GM19463 (cell line): ENCODE data around the gene DNAI7.

ENCODE experiments used
- ATAC-seq: cut with Tn5 transposase; IDR thresholded peaks from one replicate; pipeline ENCODE4 v1.9.1; 2021; ENCODE audit warnings: mild to moderate bottlenecking, moderate library complexity; ENCODE audit not compliant: unreplicated experiment

DNAI7 gene

DNA sequence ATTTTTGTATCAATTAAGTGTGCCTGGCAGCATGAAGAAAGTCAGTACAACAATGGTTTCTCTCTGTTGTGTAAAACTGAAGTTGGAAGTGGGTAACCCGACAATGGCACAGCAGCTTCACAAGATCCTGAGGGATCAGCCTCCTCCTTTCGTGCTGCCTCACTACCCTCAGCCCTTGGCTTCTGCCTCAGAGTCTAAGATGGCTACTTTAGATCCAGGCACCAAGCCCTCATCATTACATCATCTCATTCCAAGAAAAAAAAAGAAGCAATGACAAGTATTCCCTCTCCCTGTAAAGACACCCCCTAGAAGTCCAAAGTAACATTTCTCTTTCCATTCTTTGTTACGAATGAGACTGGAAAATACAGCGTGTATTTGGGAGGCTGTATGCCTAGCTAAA is 92.6 kb downstream of the DNAI7 start:
- no peak for ATAC-seq

DNA sequence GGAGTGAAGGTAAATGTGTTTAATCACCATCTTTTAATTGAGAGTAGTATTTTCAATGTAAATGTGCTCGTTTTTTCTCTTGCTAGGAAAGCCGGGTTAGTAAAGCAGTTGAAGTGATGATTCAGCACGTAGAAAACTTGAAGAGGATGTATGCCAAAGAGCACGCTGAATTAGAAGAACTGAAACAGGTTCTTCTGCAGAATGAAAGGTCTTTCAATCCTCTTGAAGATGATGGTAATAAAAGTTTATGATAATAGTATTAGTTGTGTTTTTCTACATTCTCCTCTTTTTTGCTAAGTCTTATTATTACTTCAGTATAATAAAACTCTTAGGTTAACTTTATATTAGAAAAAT is 93.9 kb downstream of the DNAI7 start:
- ATAC-seq: peak; percentile 56

DNA sequence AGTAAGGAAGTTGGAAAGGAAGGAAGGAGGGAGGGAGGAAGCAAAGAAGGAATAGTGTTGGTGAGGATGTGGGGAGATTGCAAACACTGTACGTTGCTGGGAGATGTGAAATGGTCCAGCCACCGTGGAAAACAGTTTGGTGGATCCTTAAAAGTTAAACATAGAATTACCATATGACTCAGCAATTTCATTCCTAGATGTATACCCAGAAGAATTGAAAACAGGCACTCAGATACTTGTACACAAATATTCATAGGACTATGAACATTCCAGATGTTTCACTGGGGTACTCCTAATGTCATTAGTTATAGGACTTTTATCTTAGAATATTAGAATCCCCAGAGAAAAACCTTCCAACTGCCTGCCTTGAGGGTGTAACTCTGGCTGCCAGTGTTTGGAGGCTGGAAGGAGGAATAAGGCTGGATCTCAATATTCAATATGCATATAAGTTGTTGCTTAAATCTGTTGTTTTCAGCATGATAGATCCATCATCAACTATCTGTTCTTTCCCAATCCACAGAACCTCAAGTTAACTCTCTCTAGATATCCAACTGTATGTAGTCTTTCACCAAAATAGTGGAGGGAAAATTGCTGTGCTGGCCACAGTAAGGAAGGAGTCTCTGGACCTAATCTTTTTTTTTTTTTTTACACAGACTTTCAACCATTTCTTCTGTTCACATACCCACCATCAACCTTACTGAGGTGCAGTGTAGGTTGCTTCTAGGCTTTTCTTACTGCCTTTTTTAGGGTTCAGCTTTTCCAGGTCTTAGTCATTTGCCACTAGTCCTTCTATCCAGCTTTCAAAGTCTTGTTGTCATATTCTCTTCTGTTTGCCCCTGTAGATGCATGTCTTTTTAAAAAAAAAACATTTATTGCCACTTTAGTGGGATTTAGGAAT is 94.5 kb downstream of the DNAI7 start:
- peak; percentile 30 for ATAC-seq

DNA sequence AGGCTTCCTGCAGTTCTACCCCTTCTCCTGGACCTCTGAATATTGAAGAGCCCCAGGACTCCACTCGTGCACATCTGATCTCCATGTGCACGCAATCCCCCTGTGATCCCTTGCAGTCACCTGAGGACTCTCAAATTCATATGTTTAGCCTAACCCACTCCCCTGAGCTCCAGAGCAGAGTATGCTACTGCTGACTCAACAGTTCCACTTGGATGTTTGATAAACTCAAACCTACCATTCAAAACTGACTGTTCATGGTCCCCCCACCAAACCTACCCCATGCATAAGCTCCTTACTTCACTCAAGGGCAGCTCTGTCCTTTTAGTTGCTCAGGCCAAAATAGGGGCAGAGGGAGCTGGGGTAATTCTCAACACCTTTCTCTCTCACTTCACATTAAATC is 96.0 kb downstream of the DNAI7 start:
- ATAC-seq: no peak

DNA sequence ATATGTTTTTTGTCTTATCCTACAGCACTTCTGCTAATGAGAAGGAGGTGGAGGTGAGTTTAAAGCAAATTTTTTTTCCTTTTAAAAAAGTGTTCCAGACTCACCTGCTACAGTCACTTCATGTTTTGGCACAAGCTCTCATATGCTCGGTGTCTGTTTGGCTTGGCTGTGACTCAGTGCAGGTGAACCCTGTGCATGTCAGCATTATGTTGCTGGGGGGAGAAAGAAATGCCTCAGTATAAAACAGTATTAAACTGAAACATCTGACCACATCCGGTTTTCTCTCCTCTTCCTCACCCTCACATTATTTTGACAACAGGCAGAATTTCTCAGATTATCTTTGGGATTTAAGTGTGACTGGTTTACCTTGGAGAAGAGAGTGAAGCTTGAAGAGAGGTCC is 105.2 kb downstream of the DNAI7 start:
- ATAC-seq: no peak

DNA sequence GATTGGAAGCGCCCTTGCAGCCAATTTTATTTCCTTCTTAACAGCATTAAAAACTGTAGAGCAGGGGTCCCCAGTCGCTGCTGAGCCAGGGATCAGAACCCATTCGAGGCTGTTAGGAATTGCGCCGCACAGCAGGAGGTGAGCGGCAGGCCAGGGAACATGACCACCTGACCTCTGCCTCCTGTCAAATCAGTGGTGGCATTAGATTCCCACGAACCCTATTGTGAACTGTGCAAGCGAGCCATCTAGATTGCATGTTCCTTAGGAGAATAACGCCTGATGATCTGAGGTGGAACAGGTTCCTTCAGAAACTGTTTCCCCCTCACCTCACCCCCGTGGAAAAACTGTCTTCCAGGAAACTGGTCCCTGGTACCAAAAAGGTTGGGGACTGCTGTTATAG is 107.4 kb downstream of the DNAI7 start:
- no peak for ATAC-seq

DNA sequence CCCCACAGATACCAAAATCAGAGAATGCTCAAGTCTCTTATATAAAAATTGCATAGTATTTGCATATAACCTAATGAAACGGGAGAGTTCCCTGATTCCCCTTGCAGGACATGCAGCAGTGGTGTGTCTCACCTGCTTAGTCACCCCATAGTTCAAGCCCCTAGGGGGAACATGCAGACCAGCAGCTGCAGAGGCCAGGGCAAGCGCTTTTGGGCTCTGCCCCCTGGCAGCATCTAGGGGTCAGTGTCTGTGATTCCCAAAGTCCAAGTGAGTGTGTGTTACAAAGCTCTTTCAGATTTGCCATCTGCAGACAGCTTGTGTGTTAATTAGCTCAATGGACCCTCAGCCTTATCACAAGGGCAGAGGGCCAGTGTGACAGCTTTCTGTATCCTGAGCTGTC is 110.1 kb downstream of the DNAI7 start:
- ATAC-seq: no peak

DNA sequence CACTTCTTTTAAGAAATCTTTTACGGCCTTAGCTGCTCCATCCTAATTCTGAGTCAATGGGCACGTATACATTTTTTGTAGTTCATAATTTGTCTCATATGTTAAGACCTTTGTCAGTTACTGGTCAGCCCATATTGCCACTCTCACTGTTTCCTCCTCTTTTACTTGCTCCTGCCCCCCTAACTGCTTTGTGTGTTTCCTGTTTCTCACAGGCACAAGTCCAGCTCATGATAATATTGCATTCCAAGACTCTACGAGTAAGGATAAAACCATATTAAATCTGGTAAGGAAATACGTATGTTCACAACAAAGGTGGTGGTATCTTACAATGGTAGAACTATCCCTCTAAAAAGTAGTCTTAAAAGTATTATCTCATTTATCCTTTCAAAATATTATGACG is 111.7 kb downstream of the DNAI7 start:
- no peak for ATAC-seq

DNA sequence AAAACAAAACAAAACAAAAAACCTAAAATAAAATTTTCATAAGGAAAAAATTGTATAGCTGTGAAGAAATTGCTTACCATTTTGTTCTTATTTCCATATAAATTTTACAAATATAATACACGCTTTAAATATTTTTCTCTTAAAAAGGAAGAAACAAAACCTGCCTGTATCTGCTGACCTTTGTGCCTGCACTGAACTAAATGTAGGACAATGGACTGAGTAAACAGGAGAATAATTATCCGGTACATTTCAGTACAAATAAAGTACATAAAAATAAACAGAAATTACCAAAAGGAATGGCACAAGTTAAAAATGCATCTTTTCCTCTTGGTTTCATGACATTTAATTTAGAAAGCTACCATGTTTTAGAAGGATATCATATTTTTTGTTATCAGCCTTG is 112.3 kb downstream of the DNAI7 start:
- ATAC-seq: no peak

DNA sequence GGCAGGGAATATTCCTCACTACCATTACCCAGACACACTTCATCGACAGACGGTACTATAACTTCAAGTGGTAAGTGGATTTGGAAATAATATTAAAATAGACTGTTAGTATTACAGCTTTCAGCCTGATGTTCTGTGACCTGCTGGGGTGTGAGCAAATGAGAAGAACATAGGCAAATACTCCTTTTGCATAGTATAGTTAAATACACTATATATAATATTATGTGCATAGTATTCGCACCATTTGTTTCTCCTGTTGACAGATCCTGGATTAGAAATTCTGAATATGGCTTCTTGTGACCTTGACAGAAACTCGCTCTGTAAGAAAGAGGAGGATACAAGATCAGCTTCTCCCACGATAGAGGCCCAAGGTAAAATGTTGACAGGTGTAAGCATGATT is 115.6 kb downstream of the DNAI7 start:
- no peak for ATAC-seq

DNA sequence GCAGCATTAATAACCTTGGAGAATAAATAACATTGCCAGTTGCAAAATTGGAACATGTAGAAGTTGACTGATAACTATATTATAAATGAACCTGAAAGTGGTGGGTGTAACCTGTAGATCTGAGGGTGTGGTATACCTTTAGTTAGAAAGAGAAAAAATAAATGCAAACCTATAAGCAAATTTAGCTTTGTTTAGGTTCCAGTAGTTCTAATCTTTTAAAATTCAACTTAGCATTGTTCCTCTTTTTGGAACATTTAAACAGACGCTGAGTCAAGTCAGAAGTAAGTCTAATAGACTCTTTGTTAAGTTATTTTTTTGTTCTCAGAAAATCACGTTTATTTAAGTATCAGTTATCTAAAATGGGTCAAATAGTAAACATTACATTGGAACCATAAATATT is 120.0 kb downstream of the DNAI7 start:
- ATAC-seq: peak; percentile 62

DNA sequence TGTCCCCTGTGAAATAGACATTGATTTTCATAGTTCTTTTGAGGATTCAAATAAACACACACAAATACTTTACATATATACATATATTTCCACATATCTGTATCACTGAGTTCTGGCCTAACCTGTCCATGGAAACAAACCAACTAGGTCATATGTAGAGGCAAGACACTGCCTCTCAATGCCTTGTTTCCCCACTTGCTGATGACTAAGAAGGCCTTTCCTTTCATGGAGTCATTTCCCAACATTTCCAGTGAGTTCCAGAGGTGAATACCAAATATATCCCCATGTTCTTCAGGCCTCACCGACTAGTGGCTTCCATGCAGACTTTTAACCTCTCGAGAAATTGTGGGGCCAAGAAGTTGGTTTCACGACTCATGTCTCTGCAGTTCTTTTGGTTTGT is 120.8 kb downstream of the DNAI7 start:
- no peak for ATAC-seq

DNA sequence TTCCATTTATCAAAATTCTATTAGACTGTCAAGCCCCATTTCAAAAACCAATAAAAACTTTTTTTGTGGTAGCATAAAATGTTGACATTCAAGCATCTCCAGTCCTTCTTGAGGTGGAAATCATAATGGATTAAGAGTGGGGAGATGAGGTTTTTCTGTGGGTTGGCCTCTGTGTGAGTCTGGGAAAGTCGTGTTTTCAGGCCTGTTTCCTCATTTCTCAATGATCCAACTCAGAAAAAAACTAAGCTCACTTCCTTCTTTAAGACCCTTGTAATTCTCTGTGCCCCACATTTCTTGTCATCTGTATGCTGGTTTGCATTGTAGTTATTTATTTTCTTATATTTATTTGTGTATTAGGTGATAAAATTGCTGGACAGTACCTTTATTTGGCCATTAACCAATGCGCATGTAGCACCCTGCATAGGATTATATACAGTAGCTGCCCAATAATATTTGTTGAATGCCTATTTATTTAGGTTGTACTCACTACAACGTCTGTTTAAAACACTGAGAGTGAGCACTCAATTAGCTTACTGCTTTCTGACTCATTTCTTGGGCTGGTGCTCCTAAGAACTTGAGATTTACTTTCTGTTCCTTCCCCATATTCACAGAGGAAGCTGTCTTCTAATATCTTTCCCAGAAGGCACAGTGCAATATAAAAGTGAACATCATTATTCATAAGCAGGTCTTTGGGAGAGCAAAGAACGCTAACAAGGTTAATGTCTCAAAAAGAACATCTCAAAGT is 121.9 kb downstream of the DNAI7 start:
- no peak for ATAC-seq

DNA sequence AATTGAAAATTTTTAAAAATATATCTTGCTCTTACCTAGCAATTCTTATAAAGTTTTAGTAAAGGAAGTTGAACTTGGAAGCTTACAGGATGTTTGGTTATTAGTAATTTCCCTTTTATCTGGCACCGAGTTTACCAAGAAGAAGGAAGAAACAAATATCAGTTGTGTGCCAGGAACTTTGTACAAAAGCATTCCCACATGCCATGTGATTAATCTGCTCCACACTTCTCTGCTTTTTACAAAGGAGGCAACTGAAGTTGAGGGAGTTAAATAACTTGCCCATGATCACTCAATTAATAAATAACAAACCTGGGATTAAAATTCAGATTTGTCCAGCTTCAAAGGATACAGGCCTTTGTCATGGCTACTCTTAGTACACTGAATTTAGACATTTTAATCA is 123.6 kb downstream of the DNAI7 start:
- ATAC-seq: no peak

DNA sequence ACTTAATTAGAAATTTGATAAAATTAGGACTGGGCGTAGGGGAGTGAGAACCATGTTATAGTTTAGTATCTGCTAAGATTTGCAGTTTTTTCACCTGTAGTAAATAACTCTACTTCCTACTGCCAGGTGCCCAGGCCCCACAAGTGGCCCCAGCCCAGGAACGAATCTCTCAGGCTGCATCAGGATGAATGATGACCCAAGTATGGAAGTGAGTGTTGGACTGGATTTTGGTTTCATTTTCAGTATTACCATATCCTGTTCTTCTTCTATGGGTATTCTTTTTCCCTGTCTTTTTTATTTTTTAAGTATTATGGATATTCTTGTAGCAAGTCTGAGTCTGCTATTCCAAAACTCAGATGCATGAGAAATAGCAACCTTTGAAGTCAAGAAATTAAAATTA is 125.7 kb downstream of the DNAI7 start:
- ATAC-seq: no peak

DNA sequence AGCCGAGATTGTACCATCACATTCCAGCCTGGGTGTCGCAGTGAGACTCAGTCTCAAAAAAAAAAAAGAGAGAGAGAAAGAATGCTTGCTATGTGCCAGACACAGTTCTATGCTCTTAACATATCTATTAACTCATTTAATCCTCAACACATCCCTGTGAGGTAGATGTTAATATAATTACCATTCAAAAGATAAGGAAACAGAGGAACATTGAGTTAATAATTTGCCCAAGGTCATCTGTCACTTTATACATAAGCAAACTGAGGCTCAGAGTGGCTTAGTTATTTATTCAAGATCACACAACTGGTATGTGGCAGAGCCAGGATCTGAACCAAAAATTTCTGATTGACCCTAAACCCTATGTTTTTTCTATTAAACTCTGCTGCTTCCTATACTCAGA is 129.9 kb downstream of the DNAI7 start:
- no peak for ATAC-seq

DNA sequence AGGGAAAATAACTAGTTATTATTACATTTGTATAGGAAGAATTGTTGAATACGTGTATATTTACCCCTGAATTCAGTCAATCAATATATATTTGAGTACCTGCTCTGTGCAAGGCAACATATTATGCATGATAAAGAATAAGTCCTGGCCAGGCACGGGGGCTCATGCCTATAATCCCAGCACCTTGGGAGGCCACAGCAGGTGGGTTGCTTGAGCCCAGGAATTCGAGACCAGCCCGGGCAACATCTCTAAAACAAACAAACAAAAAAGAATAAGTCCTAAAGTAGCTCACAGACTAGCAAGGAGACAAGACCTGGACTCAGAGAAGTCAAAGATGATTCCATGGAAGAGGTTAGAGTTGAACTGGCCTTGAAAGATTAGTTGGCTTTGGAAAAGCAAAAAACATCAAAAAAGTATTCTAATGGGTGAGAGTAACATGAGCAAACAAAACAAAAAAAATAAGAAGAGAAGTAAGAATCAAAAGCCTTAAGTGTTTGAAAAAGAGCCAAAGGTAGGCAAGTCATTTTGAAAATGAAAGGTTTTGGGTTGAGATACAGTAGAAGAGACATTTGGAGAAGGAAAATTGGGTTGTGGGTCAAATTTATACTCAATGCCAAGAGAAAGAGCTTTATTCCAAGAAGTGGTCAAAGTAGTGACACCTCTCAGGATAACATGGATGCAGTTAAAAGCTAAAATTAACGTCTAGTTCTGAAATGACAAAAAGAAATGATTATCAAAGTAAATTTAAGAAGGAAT is 130.9 kb downstream of the DNAI7 start:
- ATAC-seq: no peak

DNA sequence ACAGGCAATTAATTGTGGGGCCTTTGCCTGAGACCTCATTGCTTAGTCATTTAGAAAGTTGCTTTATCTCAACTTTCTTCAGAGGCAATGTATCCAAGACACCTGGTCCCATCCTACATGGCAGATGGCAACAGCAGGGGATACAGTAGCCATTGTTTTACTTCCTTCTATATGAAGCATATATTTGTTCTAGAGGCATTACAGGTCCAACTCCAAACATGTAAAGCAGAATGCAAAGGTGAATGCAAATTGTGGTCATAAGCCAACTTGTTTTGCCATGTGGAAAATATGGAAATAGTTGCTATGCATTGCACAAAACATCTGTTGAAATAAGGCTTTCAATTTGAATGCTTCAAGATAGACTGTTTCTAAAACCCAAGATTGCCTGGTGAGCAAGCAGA is 136.3 kb downstream of the DNAI7 start:
- peak; percentile 40 for ATAC-seq
